SHP77 (cell line): ENCODE data around the gene MATN1.
"Not testable (repeated sequence)": the region's sequence is repeated elsewhere in the genome, so short reads cannot be mapped to it uniquely, and the experiment has no call there.

Experiments used
- DNase-seq, 2 experiments: peaks; one replicate each; lab custom pipeline; 2025; lab: John Stamatoyannopoulos, UW

Gene MATN1

DNA sequence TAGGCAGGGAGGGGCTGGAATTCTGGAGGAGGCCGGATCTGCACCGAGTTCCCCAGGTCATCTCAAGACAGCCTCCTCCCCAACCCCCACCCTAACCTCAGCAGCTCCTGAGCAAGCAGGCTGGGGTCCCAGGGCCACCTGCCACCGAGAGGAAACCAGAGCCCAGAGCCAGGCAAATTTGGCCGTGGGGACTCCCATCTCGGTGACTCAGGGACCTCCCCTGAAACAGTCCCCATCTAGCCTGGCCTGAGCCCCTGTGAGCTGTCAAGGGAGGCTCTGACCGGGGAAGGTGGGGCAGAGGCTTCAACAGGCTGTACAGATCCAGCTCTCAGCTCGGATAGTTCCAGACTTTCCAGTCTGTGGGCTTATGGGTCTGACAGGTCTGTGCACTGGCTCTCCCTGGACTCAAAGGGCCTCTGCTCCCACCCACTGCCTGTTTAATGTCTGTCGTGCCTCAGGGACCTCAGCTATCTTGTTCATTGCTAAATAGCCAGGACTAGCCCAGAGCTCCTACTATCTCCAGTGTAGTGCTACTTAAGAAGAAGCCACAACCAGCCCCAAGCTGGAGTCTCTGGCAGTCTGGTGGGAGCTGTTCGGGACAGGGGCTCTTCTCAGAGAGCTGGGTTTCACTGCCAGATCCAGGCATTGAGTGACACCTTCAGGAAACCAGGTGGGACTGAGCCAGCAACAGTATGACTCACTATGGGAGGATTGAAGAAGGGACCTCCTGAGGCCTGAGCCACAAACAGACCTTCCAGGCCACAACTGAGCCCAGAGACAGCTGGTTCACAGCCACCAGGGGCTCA is 25.6 kb downstream of the MATN1 start:
- no peak for DNase-seq

DNA sequence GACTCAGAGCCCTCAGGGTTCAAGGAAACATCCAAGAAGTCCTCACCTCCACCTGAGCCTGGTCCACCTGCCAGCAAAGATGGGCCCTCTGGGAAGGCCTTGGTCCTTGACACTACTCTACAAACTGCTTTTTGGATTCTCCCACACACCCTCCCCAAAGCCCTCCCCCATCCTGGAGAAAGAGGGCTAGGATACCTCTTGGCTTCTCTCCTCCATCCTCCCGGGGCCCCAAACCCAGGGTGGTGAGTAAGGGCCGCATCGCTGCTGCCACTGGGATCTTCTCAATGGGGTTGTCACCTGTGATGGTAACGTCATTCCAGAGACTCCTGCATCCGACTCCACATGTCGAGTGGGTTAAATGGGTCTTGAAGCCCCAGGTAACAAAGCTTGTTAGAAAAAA is 26.6 kb downstream of the MATN1 start:
- DNase-seq: no peak

DNA sequence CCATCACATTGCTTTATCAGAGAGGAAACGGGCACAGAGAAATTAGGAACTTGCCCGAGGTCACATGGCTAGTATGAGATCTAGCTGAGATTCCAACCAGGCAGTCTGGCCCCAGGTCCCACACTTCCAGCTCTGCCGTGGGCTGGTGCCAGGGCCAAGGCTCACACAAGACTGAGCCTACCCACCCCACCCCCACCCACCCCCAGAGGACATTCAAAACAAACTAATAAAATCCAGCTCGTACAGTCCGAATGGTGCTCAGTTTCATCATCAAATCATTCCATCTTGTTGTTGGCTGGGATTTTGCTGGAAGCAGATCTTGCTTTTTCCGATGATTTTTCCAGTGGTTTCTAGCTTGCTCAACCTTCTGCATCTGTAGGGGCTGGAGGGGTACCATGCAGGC is 27.9 kb downstream of the MATN1 start:
- no peak for DNase-seq

DNA sequence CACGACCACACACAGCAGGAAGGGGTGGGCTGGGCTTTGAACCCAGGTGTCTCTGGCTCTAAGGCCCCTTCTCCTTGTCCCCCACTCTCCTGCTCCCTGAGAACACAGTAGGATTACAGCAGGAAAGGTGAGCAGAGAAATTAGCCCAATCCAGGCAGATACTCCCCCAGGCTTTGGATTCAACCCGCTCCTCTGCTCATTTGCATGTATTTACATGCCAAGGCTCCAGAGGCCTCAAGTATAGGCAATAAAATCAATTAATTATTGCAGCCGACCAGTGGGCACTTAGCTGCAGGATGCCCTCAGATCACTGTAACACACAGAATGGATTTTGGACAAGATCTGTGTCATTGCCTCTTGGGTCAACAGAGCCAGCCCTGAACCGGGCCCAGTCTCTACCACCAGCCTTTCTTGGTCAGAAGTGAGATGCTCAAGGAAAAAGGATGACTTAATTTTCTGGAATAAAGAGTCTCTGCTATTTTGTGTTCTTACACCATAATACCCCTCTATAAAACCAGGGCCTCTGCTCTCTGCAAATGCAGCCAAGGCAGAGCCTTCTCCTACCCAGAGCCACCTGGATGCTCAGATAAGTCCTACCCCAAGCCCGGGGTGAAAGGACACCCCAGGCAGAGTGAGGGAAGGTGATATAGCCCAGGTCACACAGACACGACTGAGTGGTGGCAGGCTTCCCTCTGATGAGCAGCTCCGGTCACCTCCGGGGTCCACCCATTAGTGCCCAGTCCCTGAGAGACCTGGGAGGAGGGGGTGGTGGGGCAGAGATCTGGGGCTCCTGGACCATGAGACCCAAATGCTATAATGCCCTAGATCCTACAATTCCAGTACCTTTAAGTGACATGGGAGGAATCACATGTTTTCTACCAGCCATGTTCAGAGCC is 28.9 kb downstream of the MATN1 start:
- no peak for DNase-seq

DNA sequence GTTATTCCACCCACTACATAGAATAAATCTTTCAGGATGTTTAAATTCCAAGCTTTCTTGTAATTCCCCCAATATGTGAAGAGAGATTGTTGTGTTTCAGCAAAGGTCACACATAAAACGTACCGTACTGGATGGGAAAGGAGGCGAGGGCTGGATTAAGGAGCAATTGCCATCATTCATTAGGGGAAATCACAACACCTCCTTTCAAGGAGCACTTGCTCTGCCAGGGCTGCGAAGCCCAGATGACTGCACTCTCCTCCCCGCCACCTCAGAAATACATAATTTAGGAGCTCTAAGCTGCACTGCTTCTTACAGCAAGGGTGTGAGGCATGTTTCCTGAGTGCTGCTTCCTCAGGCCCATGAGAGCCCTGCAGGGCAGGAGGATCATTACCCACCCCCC is 29.6 kb downstream of the MATN1 start:
- DNase-seq: no peak

DNA sequence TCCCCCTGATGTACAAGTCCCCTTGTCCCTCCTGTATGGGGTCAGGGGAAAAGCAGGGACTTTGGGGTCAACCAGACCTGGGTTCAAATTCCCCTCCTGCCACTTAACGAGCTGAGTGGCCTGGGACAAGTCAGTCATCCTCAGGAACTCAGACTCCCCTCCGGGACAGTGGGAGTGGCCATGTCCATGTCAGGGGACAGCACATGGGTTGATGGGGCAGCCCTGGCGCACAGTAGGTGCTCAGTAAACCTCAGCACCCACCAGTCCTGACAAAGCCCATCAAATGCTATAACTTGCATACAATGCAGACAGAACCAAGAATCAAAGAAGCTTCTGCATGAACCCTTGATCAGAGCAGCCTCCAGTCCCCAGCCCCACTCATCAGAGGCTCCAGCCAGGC is 30.0 kb downstream of the MATN1 start:
- no peak for DNase-seq

DNA sequence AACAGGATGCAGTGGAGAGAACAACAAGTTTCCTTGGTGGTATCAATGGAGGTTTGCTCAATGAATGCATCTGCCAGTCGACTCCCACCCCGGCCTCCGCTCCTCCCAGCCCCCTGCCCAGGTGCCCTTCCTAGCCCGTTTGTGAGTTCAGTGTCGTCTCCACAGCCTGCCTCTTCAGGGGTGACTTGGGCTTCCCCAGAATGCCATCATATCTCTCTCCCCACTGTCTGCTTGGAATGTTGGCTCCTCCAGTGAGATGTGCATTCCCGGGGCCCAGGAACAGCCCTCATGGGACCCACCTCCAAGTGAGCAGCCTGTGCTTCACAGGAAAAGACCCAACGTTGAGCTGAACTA is 30.5 kb downstream of the MATN1 start:
- DNase-seq: no peak

DNA sequence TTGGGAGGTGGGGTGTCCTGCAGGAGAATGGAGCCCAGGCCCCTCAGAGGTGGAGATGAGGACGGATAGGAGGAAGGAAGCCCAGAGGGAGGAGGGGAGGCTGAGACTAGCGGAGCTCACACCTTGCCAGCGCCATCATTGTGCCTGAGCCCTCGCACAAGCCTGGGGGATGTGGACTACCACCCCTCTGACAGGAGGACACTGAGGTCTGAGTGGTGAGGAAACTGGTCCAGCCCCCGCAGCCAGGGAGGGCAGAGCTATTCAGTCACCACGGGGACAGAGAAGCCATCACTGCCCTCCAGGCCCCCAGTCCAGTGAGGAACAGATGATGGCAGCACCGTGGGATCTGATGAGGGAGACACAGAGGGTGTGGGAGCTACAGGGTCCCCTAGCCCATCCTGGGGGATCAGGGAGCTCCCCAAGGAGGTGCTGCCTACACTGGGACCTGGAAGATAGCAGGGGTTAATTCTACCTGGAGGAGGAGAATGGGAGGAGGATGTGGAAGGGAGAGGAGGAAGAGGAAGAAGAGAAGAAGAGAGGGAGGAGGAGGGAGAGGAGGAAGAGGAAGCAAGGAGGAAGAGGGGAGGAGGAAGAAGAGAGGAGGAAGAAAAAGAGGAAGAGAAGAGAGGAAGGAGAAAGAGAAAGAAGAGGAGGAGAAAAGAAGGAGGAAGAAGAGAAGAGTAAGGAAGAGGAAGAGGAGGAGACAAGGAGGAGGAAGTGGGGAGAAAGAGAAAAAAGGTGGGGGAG is 31.0 kb downstream of the MATN1 start:
- no peak for DNase-seq

DNA sequence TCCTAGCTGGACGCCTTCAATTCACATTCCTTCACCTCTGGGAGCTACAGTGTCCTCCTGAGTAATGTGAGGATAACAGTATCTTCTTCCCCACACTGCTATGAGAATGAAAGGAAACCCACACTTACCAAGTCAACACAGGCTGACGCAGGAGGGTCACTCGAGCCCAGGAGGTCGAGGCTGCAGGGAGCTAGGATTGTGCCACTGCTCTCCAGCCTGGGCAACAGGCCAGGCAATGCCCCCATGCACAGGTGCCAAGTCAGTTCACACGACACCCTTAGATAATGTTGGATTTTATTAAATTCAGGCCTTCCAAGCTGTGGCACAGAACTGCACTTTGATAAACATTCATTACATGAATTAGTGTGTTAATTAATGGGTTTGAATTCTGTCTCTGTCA is 31.9 kb downstream of the MATN1 start:
- peak in 1 of 2 experiments; percentile 20 for DNase-seq

DNA sequence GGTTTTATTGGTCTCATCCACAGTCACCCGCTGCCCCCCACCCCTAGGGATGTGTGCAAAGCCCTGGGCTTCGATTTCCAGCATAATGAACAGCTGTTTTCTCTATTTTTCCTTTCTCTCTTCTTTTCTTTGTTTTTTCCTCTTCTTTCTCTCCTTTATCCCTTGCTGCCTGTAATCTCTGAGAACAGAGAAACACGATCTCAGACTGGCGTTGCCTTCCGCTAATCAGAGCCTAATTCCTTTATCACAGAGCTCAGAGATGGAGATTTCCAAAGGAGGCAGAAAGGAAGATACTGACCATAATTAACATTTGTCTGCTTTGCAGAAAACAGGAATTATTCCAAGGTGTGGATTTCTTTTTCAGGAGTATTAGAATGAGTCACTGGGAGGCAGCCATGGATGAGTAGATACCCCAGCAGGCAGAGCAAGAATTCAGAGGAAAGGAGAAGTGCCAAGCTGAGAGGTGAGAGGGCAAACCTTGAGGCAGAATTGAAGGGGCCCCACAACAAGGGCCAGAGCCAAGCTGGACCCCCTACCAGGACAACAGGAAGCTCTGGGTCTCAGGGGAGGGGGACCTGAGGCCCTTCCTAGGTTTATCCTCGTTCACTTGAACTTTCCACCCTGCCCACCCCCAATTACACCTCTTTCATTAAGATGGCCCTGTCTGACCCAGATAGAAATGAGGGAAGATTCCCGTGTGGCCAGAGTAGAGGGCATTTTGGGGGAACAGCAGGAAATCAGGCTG is 33.3 kb downstream of the MATN1 start:
- no peak for DNase-seq

DNA sequence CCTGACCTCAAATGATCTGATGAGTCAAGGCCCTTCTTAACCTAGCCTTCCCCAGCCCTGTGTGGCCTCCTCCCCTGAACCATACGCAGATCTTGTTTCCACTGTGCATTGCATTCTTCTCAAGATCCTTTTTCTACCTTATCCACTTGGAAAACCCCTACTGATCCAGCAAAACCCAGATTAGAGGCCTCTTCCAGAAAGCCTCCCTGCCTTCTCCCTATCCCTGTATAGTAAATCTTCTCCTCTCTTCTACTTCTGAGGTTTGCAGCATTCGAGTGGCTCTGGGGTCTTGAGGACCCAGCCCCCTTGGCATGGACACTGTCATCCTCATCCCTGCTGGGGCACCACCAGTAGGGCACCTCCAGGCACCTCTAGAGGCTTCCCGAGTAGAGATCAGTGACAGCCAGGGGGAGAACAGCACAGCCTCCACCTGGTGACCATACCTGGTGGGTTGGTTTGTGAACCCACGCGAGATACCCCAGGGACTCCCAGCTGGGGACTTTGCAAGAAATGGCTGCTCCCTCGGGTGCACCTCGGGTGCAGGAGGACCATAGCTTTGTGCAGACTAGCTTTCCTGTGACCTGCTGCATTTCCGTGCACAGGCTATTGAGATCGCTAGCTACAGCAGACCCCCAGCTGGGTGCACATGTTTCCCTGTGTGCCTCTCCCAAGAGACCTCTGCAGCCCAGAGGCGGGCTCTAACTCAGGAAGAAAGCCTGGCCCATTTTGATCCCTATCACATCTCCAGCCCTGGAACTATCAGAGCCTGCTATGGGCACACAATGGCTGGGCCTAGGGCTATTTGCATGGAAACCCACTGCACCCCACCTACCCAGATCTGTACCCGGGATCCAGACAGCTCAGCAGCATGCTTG is 34.2 kb downstream of the MATN1 start:
- no peak for DNase-seq

DNA sequence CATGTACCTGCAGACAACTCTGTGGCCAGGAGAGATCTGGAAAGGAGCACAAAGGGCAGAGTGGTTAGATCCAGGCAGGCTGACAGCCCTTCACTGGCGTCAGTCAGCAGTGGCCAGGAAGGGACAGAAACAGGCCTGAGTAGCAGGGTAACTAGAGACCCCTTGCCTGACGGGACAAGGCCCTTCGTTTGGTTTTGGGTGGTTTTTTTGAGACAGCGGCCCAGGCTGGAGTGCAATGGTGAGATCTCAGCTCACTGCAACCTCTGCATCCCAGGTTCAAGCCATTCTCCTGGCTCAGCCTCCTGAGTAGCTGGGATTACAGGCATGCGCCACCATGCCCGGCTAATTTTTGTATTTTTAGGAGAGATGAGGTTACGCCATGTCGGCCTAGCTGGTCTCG is 34.9 kb downstream of the MATN1 start:
- not testable (repeated sequence) for DNase-seq

DNA sequence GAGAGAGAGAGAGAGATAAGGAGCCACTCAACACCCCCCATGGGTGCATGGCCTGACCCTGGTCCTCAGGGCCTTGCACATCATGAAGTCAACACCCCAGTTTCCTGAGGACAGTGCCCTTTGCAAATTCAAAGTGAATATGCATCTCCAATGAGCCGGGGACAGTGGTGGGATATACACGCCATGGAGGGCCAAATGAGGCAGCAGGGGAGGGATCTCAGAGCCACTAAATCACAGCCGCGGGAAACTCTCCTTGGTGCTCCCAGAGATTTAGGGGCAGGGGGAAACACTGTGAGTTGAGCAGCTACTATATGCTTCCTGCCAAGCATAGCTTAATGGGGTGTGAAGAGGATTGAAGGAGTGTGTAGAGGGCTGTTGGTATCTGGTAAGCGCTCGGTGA is 35.5 kb downstream of the MATN1 start:
- no peak for DNase-seq

DNA sequence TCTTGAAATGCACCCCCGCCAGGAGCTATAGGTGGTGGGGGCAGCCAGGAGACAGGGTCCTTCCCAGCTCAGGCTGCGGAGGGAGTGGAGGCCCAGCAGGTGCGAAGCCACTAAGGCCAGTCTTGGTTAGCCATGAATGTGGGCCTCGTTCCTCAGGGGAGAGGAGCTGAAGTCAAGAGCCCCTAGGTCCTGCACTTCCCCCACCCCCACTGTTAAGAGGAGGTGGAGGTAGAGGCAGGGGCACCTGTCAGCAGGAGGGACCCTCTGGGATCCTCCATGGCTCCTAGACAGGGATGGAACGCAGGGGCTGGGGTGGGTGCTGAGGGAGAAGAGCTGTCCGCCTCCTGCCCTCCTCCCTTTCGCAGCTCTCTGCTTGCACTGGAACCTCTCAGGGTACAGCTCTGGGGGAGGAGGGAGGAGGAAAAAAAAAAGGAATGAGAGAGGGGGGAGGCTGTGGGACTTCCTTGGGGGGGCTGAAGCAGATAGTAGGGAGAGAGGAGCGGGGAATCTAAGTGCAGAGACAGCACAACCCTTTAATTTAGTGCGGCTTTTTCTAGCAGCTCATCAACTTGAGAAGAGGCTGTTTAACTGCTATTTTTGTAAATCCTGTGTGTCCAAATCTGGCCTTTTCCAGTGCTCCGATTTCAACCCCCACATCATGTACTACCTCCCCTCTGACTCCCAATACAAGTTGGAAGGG is 37.0 kb downstream of the MATN1 start:
- DNase-seq: no peak

DNA sequence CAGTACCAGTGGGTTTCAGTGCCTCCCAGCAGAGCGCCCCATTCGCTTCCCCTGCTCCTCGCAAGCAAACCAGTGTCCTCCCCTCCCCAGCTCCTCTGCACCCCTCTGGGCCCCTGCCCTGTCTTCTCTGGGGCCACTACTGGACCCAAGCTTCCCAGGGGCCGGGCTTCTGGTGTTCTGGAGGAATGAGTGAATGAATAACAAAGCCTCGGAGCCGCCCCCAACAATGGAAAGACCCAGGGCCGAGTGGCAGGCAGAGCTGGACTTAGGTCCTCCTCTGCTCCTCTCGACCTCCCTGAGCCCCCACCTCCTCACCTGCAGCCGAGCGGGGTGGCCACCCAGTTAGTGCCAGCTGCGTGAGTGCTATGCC is 37.6 kb downstream of the MATN1 start:
- no peak for DNase-seq

DNA sequence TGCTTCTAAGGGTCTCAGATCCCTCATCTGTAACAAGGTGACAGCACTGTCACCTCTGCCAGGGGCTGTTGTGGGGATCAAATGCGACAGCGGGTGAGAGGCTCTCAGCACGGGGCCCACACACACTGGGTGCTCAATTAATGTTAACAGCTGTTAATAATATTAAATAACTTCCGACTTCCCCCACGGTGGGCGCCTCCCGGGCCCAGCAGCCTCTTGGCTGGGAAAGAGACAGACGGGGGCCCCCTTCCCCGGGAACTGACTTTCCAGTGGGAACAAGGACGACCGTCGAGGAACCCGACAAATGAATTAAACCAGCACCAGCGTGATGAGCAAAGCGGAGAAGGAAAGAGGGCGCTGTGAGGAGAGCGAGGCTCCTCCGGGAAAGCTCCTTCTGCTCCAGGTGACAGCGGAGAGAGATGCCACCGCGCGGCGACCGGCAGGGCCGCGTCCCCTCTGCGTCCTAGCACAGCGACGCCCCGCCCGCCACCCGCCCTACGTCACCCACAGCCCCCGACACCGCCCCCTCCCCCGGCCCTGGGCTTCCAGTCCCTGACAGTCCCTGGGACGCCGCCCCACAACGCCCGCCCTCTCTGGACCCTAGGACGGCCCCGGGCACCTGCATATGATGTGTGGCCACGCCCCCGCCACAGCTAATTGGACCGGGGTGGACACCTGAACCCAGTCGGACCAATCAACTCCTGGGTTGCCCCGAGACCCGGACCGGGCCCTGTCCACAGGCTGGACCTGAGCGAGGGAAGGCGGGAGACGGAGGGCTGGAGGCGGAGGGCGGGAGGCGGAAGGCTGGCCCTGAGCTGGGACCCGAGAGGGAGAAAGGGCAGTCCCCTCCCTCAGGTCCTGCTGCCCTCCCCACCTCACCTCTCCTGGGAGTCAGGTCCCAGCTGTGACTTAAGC is 38.2 kb downstream of the MATN1 start:
- no peak for DNase-seq

DNA sequence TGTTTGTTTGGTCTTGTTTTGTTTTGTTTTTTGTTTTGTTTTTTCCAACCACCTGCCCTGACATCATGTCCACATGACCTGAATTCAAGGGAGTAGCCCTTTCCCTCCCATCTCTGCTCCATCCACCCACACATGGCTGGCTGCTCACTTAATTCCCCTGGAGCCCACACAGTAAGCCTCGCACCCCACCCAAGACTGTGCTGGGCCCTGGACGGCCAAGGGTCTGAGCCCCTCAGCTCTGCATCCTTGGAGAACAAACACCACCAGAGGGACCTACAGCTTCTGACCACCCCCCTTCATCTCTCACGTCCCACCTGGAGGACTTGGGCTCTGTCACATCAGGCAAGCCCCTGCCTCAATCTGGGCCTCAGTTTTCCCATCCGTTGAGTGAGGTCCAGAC is 39.1 kb downstream of the MATN1 start:
- no peak for DNase-seq

DNA sequence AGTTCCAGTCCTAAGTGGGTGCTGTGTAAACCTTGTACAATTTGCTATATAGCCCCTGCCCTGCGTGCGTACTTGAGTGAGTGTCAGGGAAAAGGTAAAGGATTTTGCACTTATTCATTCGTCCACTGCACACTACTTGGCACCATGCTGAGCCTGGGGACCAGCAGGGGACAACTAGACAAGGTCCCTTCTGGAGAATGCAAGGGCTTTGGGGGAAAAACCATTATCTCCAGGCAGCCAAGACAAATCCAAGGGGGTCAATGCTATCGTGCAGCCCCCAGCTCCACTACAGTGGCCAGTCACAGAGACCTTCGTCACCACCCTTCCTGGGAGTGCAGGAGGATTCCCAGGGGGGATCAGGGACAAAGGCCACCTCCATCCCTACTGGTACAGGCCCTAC is 39.7 kb downstream of the MATN1 start:
- DNase-seq: no peak
